Thymus (tissue), 11 donors: ENCODE data around the gene CWC27. TPM values are rescaled to one million over a fixed set of nuclear protein-coding genes. Genes with fewer than 3 reads are reported as not detected.

Experiments
- DNase-seq, 9 donors: peaks; one replicate each; pipeline ENCODE4 v3.0.0-alpha.2; 2013; ENCODE audit warnings: low spot score in 9 of 9, low read depth in 6 of 9, missing footprints in 1 of 9
- H3K27ac ChIP-seq, 2 donors: one replicate each; pipeline ENCODE4 v1.5.1; 2013; ENCODE audit warnings: control low read depth in 1 of 2, low read depth in 1 of 2, low read length in 1 of 2, mild to moderate bottlenecking in 1 of 2, moderate library complexity in 1 of 2
- H3K27me3 ChIP-seq, 2 donors: one replicate each; pipeline ENCODE4 v1.5.1; 2013; ENCODE audit warnings: low read length in 1 of 2; ENCODE audit not compliant: control insufficient read depth in 2 of 2, insufficient read depth in 1 of 2
- H3K36me3 ChIP-seq, 2 donors: one replicate each; pipeline ENCODE4 v1.5.1; 2013; ENCODE audit warnings: low read length in 1 of 2, mild to moderate bottlenecking in 1 of 2, moderate library complexity in 1 of 2; ENCODE audit not compliant: control insufficient read depth in 2 of 2, insufficient read depth in 2 of 2
- H3K4me1 ChIP-seq, 2 donors: one replicate each; pipeline ENCODE4 v1.5.1; 2013; ENCODE audit warnings: low read length in 2 of 2; ENCODE audit not compliant: control insufficient read depth in 2 of 2, insufficient read depth in 2 of 2
- H3K4me3 ChIP-seq, 2 donors: one replicate each; pipeline ENCODE4 v1.5.1; 2013; ENCODE audit warnings: low read length in 2 of 2, control low read depth in 1 of 2, mild to moderate bottlenecking in 1 of 2
- H3K9me3 ChIP-seq, 2 donors: one replicate each; pipeline ENCODE4 v1.5.1; 2013; ENCODE audit warnings: low read length in 1 of 2, mild to moderate bottlenecking in 1 of 2; ENCODE audit not compliant: control insufficient read depth in 2 of 2, insufficient read depth in 1 of 2
- WGBS: extraction: QIAGEN DNeasy Blood & Tissue Kit; methylation state at CpG from one replicate; pipeline ENCODE4 v1.1.7; 2013; 5-methylcytosine and 5-hydroxymethylcytosine counted together
- polyA plus RNA-seq: library from polyadenylated mRNA; stranded (reverse); fragments of 200-250 nt; gene quantifications from one replicate; pipeline ENCODE4 v1.2.3, GENCODE V29; 2013
- total RNA-seq: library from RNA; stranded (reverse); fragments of 120-200 nt; gene quantifications from one replicate; pipeline ENCODE4 v1.2.4, GENCODE V29; 2013
- donor health status: healthy.

CWC27 gene
- total and polyA plus RNA-seq, 2 donors: 23.5 to 24.2 TPM

- H3K36me3 ChIP-seq: no peaks in the 10 kb centered on the region
- no peak overlapping the region for H3K4me3 ChIP-seq
- no peaks in the 10 kb centered on the region for H3K9me3 ChIP-seq
- no peak for DNase-seq
- no peaks in the 10 kb centered on the region for H3K4me1 ChIP-seq
- H3K27me3 ChIP-seq: no peaks in the 10 kb centered on the region
- WGBS: 94% methylated on average over 1 of the region's 1 CpG
- no peak overlapping the region for H3K27ac ChIP-seq
Measured at GRCh38 chr5:65067147-65067506, 298.4 kb downstream of the CWC27 start.

Other genes starting within 250 kb of the CWC27 start
- gene SHISAL2B, start 78.4 kb upstream of the CWC27 start, total RNA-seq: not detected
- 0.32 TPM for gene SHISAL2B, start 78.4 kb upstream of the CWC27 start, polyA plus RNA-seq
- gene SREK1IP1, start 239 bp upstream of the CWC27 start, total RNA-seq: 14.0 TPM
- 36.6 TPM for gene SREK1IP1, start 239 bp upstream of the CWC27 start, polyA plus RNA-seq